Measurements from ENCODE around the gene KIAA1755. TPM values are rescaled to one million over a fixed set of nuclear protein-coding genes. Genes with fewer than 3 reads are reported as not detected.
A peak's percentile ranks its signal among the peaks of the same experiment; 100 is the strongest.

The KIAA1755 gene
- total RNA-seq, 1 donor from 2014 or later, result 17.8 TPM

DNA sequence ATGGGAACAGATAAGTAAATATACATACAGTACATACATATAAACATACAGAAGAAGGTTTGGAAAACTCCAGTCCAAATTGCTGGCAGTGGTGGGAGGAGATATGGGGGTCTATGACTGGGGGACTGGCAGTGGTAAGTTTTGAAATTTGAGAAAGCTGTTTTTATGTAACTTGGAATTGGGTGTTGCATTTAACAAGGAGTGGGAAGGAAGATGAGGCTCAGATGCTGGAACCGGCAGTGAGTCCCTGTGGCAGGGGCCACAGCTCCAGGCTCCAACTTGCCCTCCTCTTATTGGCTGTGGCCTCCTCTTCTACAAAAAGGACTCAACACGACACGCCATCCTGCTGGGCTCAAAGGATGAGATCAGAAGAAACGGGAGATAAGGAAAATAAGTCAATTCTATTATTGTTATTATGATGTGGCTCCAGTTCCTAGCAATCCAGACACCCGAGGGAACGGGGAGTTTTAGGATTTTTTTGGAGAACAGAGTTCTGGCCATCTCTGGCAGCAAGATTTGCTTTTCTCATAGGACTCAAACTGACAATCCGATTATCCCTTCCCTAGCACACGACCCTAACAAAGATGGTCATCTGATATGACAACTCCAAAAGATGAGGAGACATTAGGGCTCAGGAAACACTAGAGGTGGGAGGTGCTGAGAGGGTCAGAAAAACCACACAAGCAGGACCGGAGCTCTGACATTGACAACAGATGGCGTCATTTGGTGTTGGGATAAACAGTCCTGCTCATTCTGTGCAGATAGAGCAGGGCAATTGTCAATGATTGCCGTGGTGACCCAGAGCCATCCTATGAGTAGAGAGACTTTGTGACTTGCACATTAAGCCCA lies 89.5 kb downstream of the KIAA1755 start:
- Mint-ChIP-seq H3K4me3 (ENCODE audit: unreplicated experiment) (no peak overlapping the region), H3K9me3 (ENCODE audit: low read depth) (no peaks in the 10 kb centered on the region), H3K4me1 (ENCODE audit: low read depth) (peaks cover 71% of the 10 kb centered on the region), H3K27ac (ENCODE audit: unreplicated experiment) (peak overlapping the region; percentile 69), H3K27me3 (ENCODE audit: low read depth) (no peaks in the 10 kb centered on the region), H3K36me3 (ENCODE audit: low read depth) (no peaks in the 10 kb centered on the region)
- DNase-seq (ENCODE audit: low spot score), result no peak
- TF ChIP-seq, protein P1, sequence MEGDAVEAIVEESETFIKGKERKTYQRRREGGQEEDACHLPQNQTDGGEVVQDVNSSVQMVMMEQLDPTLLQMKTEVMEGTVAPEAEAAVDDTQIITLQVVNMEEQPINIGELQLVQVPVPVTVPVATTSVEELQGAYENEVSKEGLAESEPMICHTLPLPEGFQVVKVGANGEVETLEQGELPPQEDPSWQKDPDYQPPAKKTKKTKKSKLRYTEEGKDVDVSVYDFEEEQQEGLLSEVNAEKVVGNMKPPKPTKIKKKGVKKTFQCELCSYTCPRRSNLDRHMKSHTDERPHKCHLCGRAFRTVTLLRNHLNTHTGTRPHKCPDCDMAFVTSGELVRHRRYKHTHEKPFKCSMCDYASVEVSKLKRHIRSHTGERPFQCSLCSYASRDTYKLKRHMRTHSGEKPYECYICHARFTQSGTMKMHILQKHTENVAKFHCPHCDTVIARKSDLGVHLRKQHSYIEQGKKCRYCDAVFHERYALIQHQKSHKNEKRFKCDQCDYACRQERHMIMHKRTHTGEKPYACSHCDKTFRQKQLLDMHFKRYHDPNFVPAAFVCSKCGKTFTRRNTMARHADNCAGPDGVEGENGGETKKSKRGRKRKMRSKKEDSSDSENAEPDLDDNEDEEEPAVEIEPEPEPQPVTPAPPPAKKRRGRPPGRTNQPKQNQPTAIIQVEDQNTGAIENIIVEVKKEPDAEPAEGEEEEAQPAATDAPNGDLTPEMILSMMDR (IDR thresholded peaks at IDR 0.05), result no peak

DNA sequence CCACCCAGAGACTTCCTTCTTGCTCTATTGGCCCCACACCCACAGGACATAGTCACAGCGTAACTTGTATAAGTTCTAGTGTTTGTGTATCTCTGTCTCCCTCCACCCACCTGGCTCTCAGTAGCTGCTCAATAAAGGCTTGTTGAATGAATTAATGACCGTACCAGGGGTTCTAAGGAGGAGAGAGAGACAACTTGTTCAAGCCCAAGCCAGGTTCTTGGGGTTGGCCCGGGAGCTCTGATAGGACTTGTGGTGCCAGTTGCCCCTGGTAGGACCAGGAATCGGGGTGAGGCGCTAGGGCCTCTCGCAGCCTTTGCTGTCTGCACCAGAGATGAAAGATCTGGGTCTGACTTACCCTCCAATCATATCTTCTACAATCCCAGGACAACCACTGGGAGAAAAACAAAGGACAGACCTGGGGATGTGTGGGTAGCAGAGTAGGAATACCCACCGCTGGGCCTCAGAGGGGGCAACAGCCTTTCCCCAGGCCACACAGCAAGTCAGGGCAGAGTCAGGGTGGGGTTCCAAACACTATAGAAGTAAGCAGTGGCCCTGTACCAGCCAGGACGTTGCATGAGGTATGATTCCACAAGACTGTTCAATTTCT lies 90.2 kb downstream of the KIAA1755 start:
- Mint-ChIP-seq H3K4me1 (ENCODE audit: low read depth) (peaks cover 78% of the 10 kb centered on the region), H3K27me3 (ENCODE audit: low read depth) (no peaks in the 10 kb centered on the region), H3K4me3 (ENCODE audit: unreplicated experiment) (no peak overlapping the region), H3K27ac (ENCODE audit: unreplicated experiment) (peak overlapping the region; percentile 69), H3K36me3 (ENCODE audit: low read depth) (no peaks in the 10 kb centered on the region), H3K9me3 (ENCODE audit: low read depth) (no peaks in the 10 kb centered on the region)
- TF ChIP-seq, protein P1 (IDR thresholded peaks at IDR 0.05), result no peak
- no peak for DNase-seq (ENCODE audit: low spot score)

DNA sequence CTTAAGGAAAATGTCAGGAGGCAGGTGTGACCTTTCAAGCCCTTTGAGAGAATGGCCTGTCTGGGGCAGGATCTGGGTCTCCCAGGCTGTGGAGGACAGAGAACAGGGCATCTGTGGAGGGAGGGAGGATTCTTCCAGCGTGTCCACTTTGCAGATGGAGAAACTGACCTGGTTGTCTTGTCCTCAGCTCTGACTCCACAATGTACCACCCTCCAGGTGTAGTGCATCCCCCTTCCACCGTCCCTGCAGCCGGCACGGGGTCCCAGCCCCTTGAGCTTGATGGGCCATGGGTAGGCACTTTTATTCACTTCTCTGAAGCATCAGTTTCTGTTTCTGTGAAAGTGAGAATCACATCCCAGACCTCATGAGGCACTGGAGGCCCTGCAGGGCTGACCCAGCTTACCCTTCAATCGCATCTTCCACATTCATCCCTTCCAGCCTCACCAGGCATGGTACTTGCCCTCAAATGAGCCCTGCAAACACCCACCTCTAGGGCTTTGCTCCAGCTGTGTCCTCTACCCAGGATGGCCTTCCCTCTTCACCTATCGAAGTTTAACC lies 90.8 kb downstream of the KIAA1755 start:
- Mint-ChIP-seq H3K4me1 (ENCODE audit: low read depth) (peaks cover 82% of the 10 kb centered on the region), H3K4me3 (ENCODE audit: unreplicated experiment) (no peak overlapping the region), H3K9me3 (ENCODE audit: low read depth) (no peaks in the 10 kb centered on the region), H3K27ac (ENCODE audit: unreplicated experiment) (no peak overlapping the region), H3K36me3 (ENCODE audit: low read depth) (no peaks in the 10 kb centered on the region), H3K27me3 (ENCODE audit: low read depth) (no peaks in the 10 kb centered on the region)
- TF ChIP-seq, protein P1 (IDR thresholded peaks at IDR 0.05), result no peak
- DNase-seq (ENCODE audit: low spot score), result no peak

DNA sequence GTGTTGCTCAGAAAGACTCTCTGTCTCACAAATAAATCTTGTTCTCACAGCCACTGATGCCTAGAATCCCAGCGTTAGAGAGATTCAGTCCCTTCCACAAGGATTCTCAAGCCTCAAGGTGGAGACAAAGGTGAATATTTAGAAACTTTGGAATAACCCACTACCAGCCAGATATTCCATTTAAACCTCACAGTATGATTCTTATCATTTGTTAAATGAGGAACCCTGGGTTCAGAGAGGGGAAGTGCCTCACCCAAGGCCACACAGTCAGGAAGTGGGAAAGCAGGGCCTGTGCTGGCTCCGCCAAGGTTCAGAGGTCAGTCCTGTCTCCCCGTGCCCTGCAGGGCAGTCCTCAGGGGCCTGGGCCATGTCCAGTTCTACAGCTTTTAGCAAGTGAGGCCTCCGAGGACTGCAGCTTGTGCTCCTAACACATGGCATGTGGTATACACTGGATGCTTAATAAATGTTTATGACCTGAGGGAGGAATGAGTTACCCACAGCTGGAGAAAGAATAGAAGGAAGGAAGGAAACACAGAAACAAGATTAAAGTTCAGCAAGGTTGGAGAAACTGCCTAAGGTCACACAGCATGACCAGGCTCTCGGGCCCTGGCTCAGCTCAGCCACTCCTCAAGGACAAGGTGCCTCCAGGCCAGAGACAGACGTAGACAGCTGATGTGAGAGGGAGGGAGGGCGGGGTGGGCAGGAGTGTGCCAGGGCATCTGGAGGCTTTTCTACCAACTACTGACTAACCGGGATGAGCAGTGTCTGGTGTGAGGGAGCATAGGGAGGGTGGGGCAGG lies 91.5 kb downstream of the KIAA1755 start:
- no peak overlapping the region for H3K27ac Mint-ChIP-seq (ENCODE audit: unreplicated experiment)
- TF ChIP-seq, protein P1 (IDR thresholded peaks at IDR 0.05), result peak; percentile 27

More for the DNA sequence above, 91.5 kb downstream of the KIAA1755 start:
- Mint-ChIP-seq H3K4me1 (ENCODE audit: low read depth) (peaks cover 81% of the 10 kb centered on the region), H3K4me3 (ENCODE audit: unreplicated experiment) (no peak overlapping the region), H3K27me3 (ENCODE audit: low read depth) (no peaks in the 10 kb centered on the region), H3K9me3 (ENCODE audit: low read depth) (no peaks in the 10 kb centered on the region), H3K36me3 (ENCODE audit: low read depth) (no peaks in the 10 kb centered on the region)
- no peak for DNase-seq (ENCODE audit: low spot score)

All from chondrocyte (in vitro differentiated cells).